Smooth muscle cell (in vitro differentiated cells): ENCODE data around the gene VMP1. TPM values are rescaled to one million over a fixed set of nuclear protein-coding genes. Genes with fewer than 3 reads are reported as not detected.

Experiments used
- DNase-seq: peaks from one replicate; lab custom pipeline; 2025; ENCODE audit not compliant: unreplicated experiment; lab: John Stamatoyannopoulos, UW
- H2AFZ ChIP-seq: fragments of 200-600 bp; sonication (generic); 2 replicates; pipeline ENCODE4 v1.6.0; 2016; ENCODE audit warnings: antibody characterized with exemption, low read depth, mild to moderate bottlenecking
- H3F3A ChIP-seq: fragments of 200-600 bp; sonication (generic); 2 replicates; pipeline ENCODE4 v1.6.0; 2017; ENCODE audit warnings: antibody characterized with exemption, low read depth
- H3K27ac ChIP-seq: fragments of 200-600 bp; sonication (generic); 2 replicates; pipeline ENCODE4 v1.5.1; 2016; ENCODE audit warnings: low read depth, mild to moderate bottlenecking
- H3K27me3 ChIP-seq: fragments of 200-600 bp; sonication (generic); 2 replicates; pipeline ENCODE4 v1.6.1; 2016; ENCODE audit warnings: low read depth, mild to moderate bottlenecking
- H3K36me3 ChIP-seq: fragments of 200-600 bp; sonication (generic); 2 replicates; pipeline ENCODE4 v1.5.1; 2016; ENCODE audit warnings: low read depth
- H3K4me1 ChIP-seq: fragments of 200-600 bp; sonication (generic); 2 replicates; pipeline ENCODE4 v1.5.1; 2016; ENCODE audit warnings: low read depth
- H3K4me2 ChIP-seq: fragments of 200-600 bp; sonication (generic); 2 replicates; pipeline ENCODE4 v1.6.0; 2016; ENCODE audit warnings: mild to moderate bottlenecking
- H3K4me3 ChIP-seq: fragments of 200-600 bp; sonication (generic); 2 replicates; pipeline ENCODE4 v1.5.1; 2016; ENCODE audit warnings: mild to moderate bottlenecking
- H3K79me2 ChIP-seq: fragments of 200-600 bp; sonication (generic); 2 replicates; pipeline ENCODE4 v1.6.0; 2016; ENCODE audit warnings: low read depth, mild to moderate bottlenecking
- H3K9ac ChIP-seq: fragments of 200-600 bp; sonication (generic); 2 replicates; pipeline ENCODE4 v1.6.0; 2016; ENCODE audit warnings: low read depth
- H3K9me3 ChIP-seq: fragments of 200-600 bp; sonication (generic); replicated peaks from 2 replicates; pipeline ENCODE4 v1.5.1; 2016; ENCODE audit warnings: low read depth
- H4K20me1 ChIP-seq: fragments of 200-600 bp; sonication (generic); 2 replicates; pipeline ENCODE4 v1.6.0; 2016; ENCODE audit warnings: low read depth
- WGBS: methylation state at CpG from one replicate; pipeline ENCODE4 v1.1.7; 2016; ENCODE audit warnings: low lambda C conversion rate; 5-methylcytosine and 5-hydroxymethylcytosine counted together
- polyA plus RNA-seq: library from polyadenylated mRNA; unstranded; fragments of >200 nt; fragmentation: Nextera tagmentation; extraction: Ambion mirVana; gene quantifications from 2 replicates; pipeline ENCODE4 v1.2.1, GENCODE V29; 2016
- total RNA-seq: library from RNA; depleted of rRNA; stranded (reverse); fragments of >200 nt; gene quantifications from 2 replicates; pipeline ENCODE4 v1.2.3, GENCODE V29; 2014
- TF ChIP-seq, protein P1 (sequence below): fragments of 200-600 bp; sonication (generic); IDR thresholded peaks from 2 replicates; pipeline ENCODE4 v1.5.1; 2017; ENCODE audit warnings: borderline replicate concordance, mild to moderate bottlenecking, antibody characterized with exemption; ENCODE audit not compliant: insufficient read depth, poor library complexity, severe bottlenecking

VMP1 gene
- total and polyA plus RNA-seq, 2 experiments from 2014 or later, result 102 to 545 TPM

DNA sequence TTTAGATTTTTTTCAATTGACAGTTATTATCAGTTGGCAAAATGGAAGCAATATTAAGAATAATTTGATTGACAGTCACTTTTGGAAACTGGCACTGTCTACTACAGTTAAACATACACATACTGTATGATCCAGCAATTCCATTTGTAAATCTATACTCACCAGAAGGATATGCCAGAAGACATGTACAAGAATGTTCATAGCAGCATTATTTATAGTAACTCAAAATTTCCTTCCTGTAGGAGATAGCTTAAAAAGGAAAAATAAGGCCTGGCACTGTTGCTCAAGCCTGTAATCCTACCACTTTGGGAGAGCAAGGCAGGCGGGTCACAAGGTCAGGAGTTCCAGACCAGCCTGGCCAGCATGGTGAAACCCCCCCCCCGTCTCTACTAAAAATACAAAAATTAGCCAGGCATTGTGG lies 89.3 kb downstream of the VMP1 start:
- 75% methylated on average over 2 of the region's 2 CpGs for WGBS
- peak overlapping the region; percentile 9 for H3K9ac ChIP-seq
- H3K4me2 ChIP-seq, result peak overlapping the region; percentile 64

DNA sequence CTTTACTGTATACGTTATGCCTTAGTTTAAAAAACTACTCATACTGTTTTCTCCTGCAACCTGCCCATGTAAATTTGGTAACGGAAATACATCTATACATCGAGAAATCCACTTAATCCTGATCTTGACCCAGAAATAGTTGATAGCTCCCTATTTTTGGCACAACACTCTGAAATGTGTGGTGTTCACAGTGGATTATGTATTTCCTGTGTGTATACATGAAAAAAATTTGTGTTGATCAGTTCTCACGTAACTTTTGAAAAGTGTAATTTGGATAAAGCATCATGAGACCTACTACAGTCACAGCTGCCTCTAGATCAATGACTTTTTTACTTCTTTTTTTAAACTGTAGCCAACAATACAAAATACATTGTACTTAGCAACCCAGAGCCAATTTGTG lies 90.7 kb downstream of the VMP1 start:
- Histone ChIP-seq H3K79me2 (peaks cover 12% of the 10 kb centered on the region), H2AFZ (no peak overlapping the region), H3K36me3 (no peaks in the 10 kb centered on the region), H3K9ac (peak overlapping the region; percentile 25), H3K4me3 (no peak overlapping the region), H3K27ac (peak overlapping the region; percentile 69), H3K9me3 (no peaks in the 10 kb centered on the region), H3K4me2 (peak overlapping the region; percentile 64), H3K27me3 (no peaks in the 10 kb centered on the region), H4K20me1 (no peaks in the 10 kb centered on the region), H3K4me1 (peaks cover 15% of the 10 kb centered on the region), H3F3A (peaks cover 17% of the 10 kb centered on the region)
- no peak for DNase-seq
- 40% methylated on average over 4 of the region's 4 CpGs for WGBS
- TF ChIP-seq, protein P1, sequence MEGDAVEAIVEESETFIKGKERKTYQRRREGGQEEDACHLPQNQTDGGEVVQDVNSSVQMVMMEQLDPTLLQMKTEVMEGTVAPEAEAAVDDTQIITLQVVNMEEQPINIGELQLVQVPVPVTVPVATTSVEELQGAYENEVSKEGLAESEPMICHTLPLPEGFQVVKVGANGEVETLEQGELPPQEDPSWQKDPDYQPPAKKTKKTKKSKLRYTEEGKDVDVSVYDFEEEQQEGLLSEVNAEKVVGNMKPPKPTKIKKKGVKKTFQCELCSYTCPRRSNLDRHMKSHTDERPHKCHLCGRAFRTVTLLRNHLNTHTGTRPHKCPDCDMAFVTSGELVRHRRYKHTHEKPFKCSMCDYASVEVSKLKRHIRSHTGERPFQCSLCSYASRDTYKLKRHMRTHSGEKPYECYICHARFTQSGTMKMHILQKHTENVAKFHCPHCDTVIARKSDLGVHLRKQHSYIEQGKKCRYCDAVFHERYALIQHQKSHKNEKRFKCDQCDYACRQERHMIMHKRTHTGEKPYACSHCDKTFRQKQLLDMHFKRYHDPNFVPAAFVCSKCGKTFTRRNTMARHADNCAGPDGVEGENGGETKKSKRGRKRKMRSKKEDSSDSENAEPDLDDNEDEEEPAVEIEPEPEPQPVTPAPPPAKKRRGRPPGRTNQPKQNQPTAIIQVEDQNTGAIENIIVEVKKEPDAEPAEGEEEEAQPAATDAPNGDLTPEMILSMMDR, result no peak

More for the DNA sequence above, 89.3 kb downstream of the VMP1 start:
- H3K27me3 ChIP-seq, result no peaks in the 10 kb centered on the region
- H3K27ac ChIP-seq, result peak overlapping the region; percentile 69
- H4K20me1 ChIP-seq, result no peaks in the 10 kb centered on the region
- no peak overlapping the region for H3K4me3 ChIP-seq
- peaks cover 15% of the 10 kb centered on the region for H3K4me1 ChIP-seq
- peaks cover 5% of the 10 kb centered on the region for H3K79me2 ChIP-seq
- H3K36me3 ChIP-seq, result no peaks in the 10 kb centered on the region
- TF ChIP-seq, protein P1, result no peak
- no peak overlapping the region for H2AFZ ChIP-seq
- H3K9me3 ChIP-seq, result no peaks in the 10 kb centered on the region
- no peak for DNase-seq
- H3F3A ChIP-seq, result peaks cover 10% of the 10 kb centered on the region

DNA sequence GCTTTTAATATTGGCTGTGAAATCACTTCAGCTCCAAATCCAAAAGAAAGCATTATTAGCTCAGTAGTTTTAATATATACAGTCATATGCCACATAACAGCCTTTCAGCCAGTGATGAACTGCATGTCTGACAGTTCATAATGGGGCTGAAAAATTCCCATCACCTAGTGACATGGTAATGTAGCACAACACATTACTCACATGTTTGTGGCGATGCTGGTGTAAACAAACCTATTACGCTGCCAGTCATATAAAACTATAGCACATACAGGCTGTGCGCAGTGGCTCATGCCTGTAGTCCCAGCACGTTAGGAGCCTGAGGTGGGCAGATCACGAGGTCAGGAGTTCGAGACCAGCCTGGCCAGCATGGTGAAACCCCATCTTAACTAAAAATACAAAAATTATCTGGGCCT lies 93.1 kb downstream of the VMP1 start:
- Histone ChIP-seq H2AFZ (no peak overlapping the region), H3K36me3 (no peaks in the 10 kb centered on the region), H3K9me3 (no peaks in the 10 kb centered on the region), H3K79me2 (peaks cover 33% of the 10 kb centered on the region), H3K27me3 (no peaks in the 10 kb centered on the region), H3K9ac (no peak overlapping the region), H4K20me1 (no peaks in the 10 kb centered on the region), H3K4me2 (no peak overlapping the region), H3K27ac (peak overlapping the region; percentile 69), H3K4me3 (no peak overlapping the region), H3K4me1 (peaks cover 34% of the 10 kb centered on the region), H3F3A (peaks cover 17% of the 10 kb centered on the region)
- no peak for DNase-seq
- TF ChIP-seq, protein P1, result no peak
- 69% methylated on average over 6 of the region's 6 CpGs for WGBS

- peaks cover 39% of the 10 kb centered on the region for H3K4me1 ChIP-seq
- H3K36me3 ChIP-seq, result no peaks in the 10 kb centered on the region
- H3K4me2 ChIP-seq, result peak overlapping the region; percentile 45
- peaks cover 13% of the 10 kb centered on the region for H3F3A ChIP-seq
- H4K20me1 ChIP-seq, result no peaks in the 10 kb centered on the region
- no peak for DNase-seq
- H3K9me3 ChIP-seq, result no peaks in the 10 kb centered on the region
- WGBS, result 97% methylated on average over 5 of the region's 5 CpGs
- peaks cover 48% of the 10 kb centered on the region for H3K79me2 ChIP-seq
- H3K9ac ChIP-seq, result no peak overlapping the region
- TF ChIP-seq, protein P1, result no peak
- H3K27me3 ChIP-seq, result no peaks in the 10 kb centered on the region
- no peak overlapping the region for H3K4me3 ChIP-seq
- peak overlapping the region; percentile 90 for H3K27ac ChIP-seq
- H2AFZ ChIP-seq, result no peak overlapping the region
Measured at GRCh38 chr17:59802160-59802559, 94.7 kb downstream of the VMP1 start.
